Gastrocnemius medialis (tissue), 4 donors: ENCODE results near the gene COASY.

Experiments used
- POLR2A ChIP-seq, 2 donors: fragments of 450-650 bp; IDR thresholded peaks; one replicate each; pipeline ENCODE4 v1.6.1; 2017; ENCODE audit warnings: antibody characterized with exemption in 2 of 2, mild to moderate bottlenecking in 2 of 2, moderate library complexity in 2 of 2
- TF ChIP-seq, protein P1 (sequence below), 5 experiments: fragments of 450-650 bp in 3 of 5; fragments of 200-600 bp in 2 of 5; sonication (generic) in 2 of 5; IDR thresholded peaks in 4 of 5; conservative IDR thresholded peaks in 1 of 5; 1 replicate in 4 of 5; 2 replicates in 1 of 5; pipeline ENCODE4 v1.5.1; 2016 to 2019; ENCODE audit warnings: antibody characterized with exemption in 5 of 5, mild to moderate bottlenecking in 3 of 5, moderate library complexity in 3 of 5

GRCh38 chr17:42560246-42560645, 1.7 kb upstream of the COASY start:
- TF ChIP-seq, protein P1, sequence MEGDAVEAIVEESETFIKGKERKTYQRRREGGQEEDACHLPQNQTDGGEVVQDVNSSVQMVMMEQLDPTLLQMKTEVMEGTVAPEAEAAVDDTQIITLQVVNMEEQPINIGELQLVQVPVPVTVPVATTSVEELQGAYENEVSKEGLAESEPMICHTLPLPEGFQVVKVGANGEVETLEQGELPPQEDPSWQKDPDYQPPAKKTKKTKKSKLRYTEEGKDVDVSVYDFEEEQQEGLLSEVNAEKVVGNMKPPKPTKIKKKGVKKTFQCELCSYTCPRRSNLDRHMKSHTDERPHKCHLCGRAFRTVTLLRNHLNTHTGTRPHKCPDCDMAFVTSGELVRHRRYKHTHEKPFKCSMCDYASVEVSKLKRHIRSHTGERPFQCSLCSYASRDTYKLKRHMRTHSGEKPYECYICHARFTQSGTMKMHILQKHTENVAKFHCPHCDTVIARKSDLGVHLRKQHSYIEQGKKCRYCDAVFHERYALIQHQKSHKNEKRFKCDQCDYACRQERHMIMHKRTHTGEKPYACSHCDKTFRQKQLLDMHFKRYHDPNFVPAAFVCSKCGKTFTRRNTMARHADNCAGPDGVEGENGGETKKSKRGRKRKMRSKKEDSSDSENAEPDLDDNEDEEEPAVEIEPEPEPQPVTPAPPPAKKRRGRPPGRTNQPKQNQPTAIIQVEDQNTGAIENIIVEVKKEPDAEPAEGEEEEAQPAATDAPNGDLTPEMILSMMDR (IDR thresholded peaks at IDR 0.05 in 4 of 5, conservative IDR thresholded peaks at IDR 0.05 in 1 of 5) = no peak
- TF ChIP-seq POLR2A (IDR thresholded peaks at IDR 0.05) = no peak
